H1 (cell line): Measurements from ENCODE around the gene KYNU. TPM values are rescaled to one million over a fixed set of nuclear protein-coding genes. Genes with fewer than 3 reads are reported as not detected.

Source experiments
- CTCF ChIA-PET: fragments of 300-600 bp; sonication (Branson Sonifier 250); formaldehyde crosslinking; loops from one replicate; lab custom pipeline; 2021; ENCODE audit not compliant: partially characterized antibody; lab: Charles Lee
- POLR2A ChIA-PET: fragments of 300-600 bp; sonication (Branson Sonifier 250); formaldehyde crosslinking; loops from one replicate; lab custom pipeline; 2021; ENCODE audit warnings: inconsistent platforms; ENCODE audit not compliant: partially characterized antibody; lab: Charles Lee
- DNase-seq, 2 experiments: peaks; one replicate each; pipeline versions ENCODE4 v3.0.0 to v3.0.0-alpha.2; 2010 to 2022; ENCODE audit warnings: low spot score in 2 of 2, low read depth in 1 of 2, mixed read lengths in 1 of 2
- FAIRE-seq: peaks from 2 replicates; lab custom pipeline; 2011; peaks lifted over from hg19 to GRCh38; lab: Jason Lieb, UNC
- H2AFZ ChIP-seq: 2 replicates; pipeline ENCODE4 v1.8.1; 2012; ENCODE audit warnings: low read length, inconsistent platforms
- H2AK5ac ChIP-seq: 2 replicates; pipeline ENCODE4 v1.6.1; 2013; ENCODE audit warnings: low read depth, low read length
- H2BK120ac ChIP-seq: replicated peaks from 2 replicates; pipeline ENCODE3; 2013; ENCODE audit warnings: low read depth, low read length, inconsistent platforms
- H2BK12ac ChIP-seq: 2 replicates; pipeline ENCODE4 v1.6.1; 2013; ENCODE audit warnings: low read depth, low read length
- H2BK15ac ChIP-seq: 2 replicates; pipeline ENCODE4 v1.6.1; 2013; ENCODE audit warnings: low read length
- H2BK20ac ChIP-seq: 2 replicates; pipeline ENCODE4 v1.6.1; 2013; ENCODE audit warnings: low read length
- H2BK5ac ChIP-seq: 2 replicates; pipeline ENCODE4 v1.6.1; 2013; ENCODE audit warnings: low read depth, low read length
- H3K14ac ChIP-seq: 2 replicates; pipeline ENCODE4 v1.6.1; 2013; ENCODE audit warnings: inconsistent platforms; ENCODE audit not compliant: insufficient read length
- H3K18ac ChIP-seq: 2 replicates; pipeline ENCODE4 v1.6.1; 2013; ENCODE audit warnings: low read length; ENCODE audit errors: extremely low read depth
- H3K23ac ChIP-seq: 2 replicates; pipeline ENCODE4 v1.6.1; 2013; ENCODE audit warnings: inconsistent platforms; ENCODE audit not compliant: insufficient read length
- H3K23me2 ChIP-seq: 2 replicates; pipeline ENCODE4 v1.6.1; 2013; ENCODE audit warnings: low read depth, low read length
- H3K27ac ChIP-seq: 2 replicates; pipeline ENCODE4 v1.6.1; 2011; ENCODE audit warnings: low read depth, low read length, inconsistent platforms
- H3K27me3 ChIP-seq, 4 experiments: replicated peaks in 1 of 4; 1 replicate in 1 of 4; 2 replicates in 3 of 4; pipeline versions ENCODE4 v1.6.1 to v1.8.1; 2011 to 2013; ENCODE audit warnings: low read length in 3 of 4, mild to moderate bottlenecking in 3 of 4, inconsistent platforms in 2 of 4, mixed read lengths in 2 of 4, moderate library complexity in 1 of 4; ENCODE audit not compliant: control insufficient read depth in 3 of 4, insufficient read depth in 3 of 4; ENCODE audit errors: extremely low read depth in 1 of 4
- H3K36me3 ChIP-seq, 4 experiments: 2 replicates each; pipeline versions ENCODE4 v1.6.1 to v1.8.1; 2011 to 2013; ENCODE audit warnings: mild to moderate bottlenecking in 4 of 4, low read length in 3 of 4, moderate library complexity in 2 of 4, control low read depth in 1 of 4, inconsistent platforms in 1 of 4; ENCODE audit not compliant: insufficient read depth in 4 of 4, control insufficient read depth in 2 of 4
- H3K4ac ChIP-seq: replicated peaks from 2 replicates; pipeline ENCODE3; 2013; ENCODE audit warnings: low read length, low read depth, mixed read lengths, inconsistent platforms; ENCODE audit not compliant: insufficient read length
- H3K4me1 ChIP-seq, 4 experiments: replicated peaks in 1 of 4; 1 replicate in 1 of 4; 2 replicates in 3 of 4; pipeline versions ENCODE4 v1.6.1 to v1.8.1; 2011 to 2013; ENCODE audit warnings: low read length in 3 of 4, inconsistent platforms in 2 of 4, mixed read lengths in 1 of 4; ENCODE audit not compliant: insufficient read depth in 4 of 4, control insufficient read depth in 3 of 4
- H3K4me2 ChIP-seq, 2 experiments: 2 replicates each; pipeline versions ENCODE4 v1.6.1 to v1.8.1; 2011 to 2013; ENCODE audit warnings: low read depth in 2 of 2, low read length in 2 of 2, control low read depth in 1 of 2, inconsistent platforms in 1 of 2, mild to moderate bottlenecking in 1 of 2; ENCODE audit not compliant: insufficient read depth in 1 of 2
- H3K4me3 ChIP-seq, 4 experiments: fragments of 200-600, 300-600 bp in 1 of 4; sonication (generic), shearing (Covaris generic), sonication (Bioruptor Twin) in 1 of 4; 2 replicates each; pipeline versions ENCODE4 v1.5.1 to v1.8.1; 2011 to 2016; ENCODE audit warnings: low read length in 4 of 4, low read depth in 3 of 4, control low read depth in 2 of 4, inconsistent platforms in 2 of 4, mild to moderate bottlenecking in 2 of 4, mixed read lengths in 1 of 4, moderate library complexity in 1 of 4; ENCODE audit not compliant: insufficient read depth in 2 of 4; ENCODE audit errors: extremely low read depth in 1 of 4
- H3K56ac ChIP-seq: replicated peaks from 2 replicates; pipeline ENCODE3; 2013; ENCODE audit warnings: low read depth, mild to moderate bottlenecking, mixed read lengths, low read length, inconsistent platforms; ENCODE audit not compliant: insufficient read length
- H3K79me1 ChIP-seq: 2 replicates; pipeline ENCODE4 v1.6.1; 2013; ENCODE audit warnings: low read depth, low read length, control low read depth
- H3K79me2 ChIP-seq, 2 experiments: 2 replicates each; pipeline versions ENCODE4 v1.6.1 to v1.8.1; 2012 to 2013; ENCODE audit warnings: low read length in 2 of 2, mild to moderate bottlenecking in 2 of 2, inconsistent platforms in 1 of 2; ENCODE audit not compliant: insufficient read depth in 2 of 2, control insufficient read depth in 1 of 2
- H3K9ac ChIP-seq, 4 experiments: replicated peaks in 1 of 4; 1 replicate in 1 of 4; 2 replicates in 3 of 4; pipeline versions ENCODE4 v1.6.1 to v1.8.1; 2011 to 2013; ENCODE audit warnings: low read depth in 3 of 4, low read length in 3 of 4, control low read depth in 2 of 4, mild to moderate bottlenecking in 2 of 4, moderate library complexity in 2 of 4, inconsistent platforms in 1 of 4; ENCODE audit errors: extremely low read depth in 1 of 4
- H3K9me3 ChIP-seq, 2 experiments: 2 replicates each; pipeline versions ENCODE4 v1.6.1 to v1.8.1; 2012 to 2013; ENCODE audit warnings: mild to moderate bottlenecking in 2 of 2, moderate library complexity in 2 of 2, control low read depth in 1 of 2, inconsistent platforms in 1 of 2, low read depth in 1 of 2, low read length in 1 of 2, mixed read lengths in 1 of 2; ENCODE audit not compliant: insufficient read depth in 2 of 2
- H4K20me1 ChIP-seq, 2 experiments: replicated peaks in 1 of 2; 2 replicates each; pipeline versions ENCODE3 to v1.8.1; 2011 to 2013; ENCODE audit warnings: inconsistent platforms in 2 of 2, low read length in 2 of 2, mild to moderate bottlenecking in 1 of 2; ENCODE audit not compliant: insufficient read depth in 2 of 2, control insufficient read depth in 1 of 2
- H4K5ac ChIP-seq: 2 replicates; pipeline ENCODE4 v1.6.1; 2013; ENCODE audit warnings: low read length, low read depth, mixed read lengths, inconsistent platforms; ENCODE audit not compliant: insufficient read length
- H4K8ac ChIP-seq: 2 replicates; pipeline ENCODE4 v1.8.0; 2013; ENCODE audit warnings: mild to moderate bottlenecking, moderate library complexity, low read length, inconsistent platforms; ENCODE audit not compliant: insufficient read depth; ENCODE audit errors: extremely low read depth
- H4K91ac ChIP-seq: replicated peaks from 2 replicates; pipeline ENCODE3; 2013; ENCODE audit warnings: low read length, mixed read lengths, inconsistent platforms; ENCODE audit not compliant: insufficient read length
- CEBPB ChIP-seq: IDR thresholded peaks from 2 replicates; pipeline ENCODE4 v1.6.1; 2012; ENCODE audit warnings: low read depth, low read length
- CTCF ChIP-seq, 3 experiments: IDR thresholded peaks; 1 replicate in 2 of 3; 2 replicates in 1 of 3; pipeline versions ENCODE4 v1.5.1 to v1.6.1; 2011; ENCODE audit warnings: low read length in 3 of 3, mild to moderate bottlenecking in 3 of 3, inconsistent platforms in 2 of 3, low read depth in 1 of 3, moderate library complexity in 1 of 3; ENCODE audit not compliant: insufficient read depth in 1 of 3; ENCODE audit errors: control extremely low read depth in 1 of 3
- JUND ChIP-seq: IDR thresholded peaks from 2 replicates; pipeline ENCODE4 v1.6.1; 2011; ENCODE audit warnings: mild to moderate bottlenecking, improper control_type of control experiment, low read length
- PHF8 ChIP-seq: fragments of 200-600 bp; sonication (generic); conservative IDR thresholded peaks from 2 replicates; pipeline ENCODE4 v1.7.1; 2012; ENCODE audit warnings: low read depth, mild to moderate bottlenecking, inconsistent platforms, low read length, moderate library complexity
- TBP ChIP-seq: IDR thresholded peaks from 2 replicates; pipeline ENCODE4 v1.6.1; 2011; ENCODE audit warnings: low read depth, low read length, improper control_type of control experiment
- TCF12 ChIP-seq: IDR thresholded peaks from 2 replicates; pipeline ENCODE4 v1.6.1; 2011; ENCODE audit warnings: low read depth, mild to moderate bottlenecking, low read length
- polyA plus RNA-seq, 7 experiments: library from polyadenylated mRNA; depleted of rRNA in 3 of 7; stranded (reverse) in 5 of 7; unstranded in 2 of 7; fragments of >200 nt in 5 of 7; fragments of 200-250 nt in 2 of 7; gene quantifications; 1 replicate in 5 of 7; 2 replicates in 1 of 7; 4 replicates in 1 of 7; pipeline versions ENCODE4 v1.2.1 to v1.2.3, GENCODE V29; 2011 to 2013; ENCODE audit warnings: missing spikeins in 2 of 7, mixed read lengths in 2 of 7
- total RNA-seq: library from RNA; stranded (reverse); fragmentation: NEBNext Ultra II Directional; extraction: Animal tissue kit (Norgen Biotek cat#: 25700); gene quantifications from 2 replicates; pipeline ENCODE4 v1.2.1, GENCODE V29; 2021

Gene KYNU
- total and polyA plus RNA-seq, 2 of the 8 experiments (the other 6 are each of a cell fraction or from before 2014, with no cell fraction given) = 0.09 to 0.13 TPM

GRCh38 chr2:142885543-142885942, 8.1 kb downstream of the KYNU start:
- no peaks in the 10 kb centered on the region for H3K79me1 ChIP-seq
- no peak overlapping the region for H2AFZ ChIP-seq
- no peaks in the 10 kb centered on the region for H3K79me2 ChIP-seq
- H2BK15ac ChIP-seq = no peak overlapping the region
- H3K4me1 ChIP-seq = peaks cover 0 to 4% (median 0%) of the 10 kb centered on the region in 4 experiments; a peak in 1 of 7 replicates
- H2BK12ac ChIP-seq = no peak overlapping the region
- no peak for DNase-seq
- no peak overlapping the region for H2BK20ac ChIP-seq
- H4K8ac ChIP-seq = no peak overlapping the region
- no peak overlapping the region for H3K18ac ChIP-seq
- H2AK5ac ChIP-seq = no peak overlapping the region
- H3K36me3 ChIP-seq = no peaks in the 10 kb centered on the region
- TF ChIP-seq TCF12 = no peak
- no peak for TF ChIP-seq CTCF (IDR thresholded peaks at IDR 0.05; ENCODE audit: control extremely low read depth in 1 of 3, insufficient read depth in 1 of 3, low read depth in 1 of 3, low read length in 3 of 3)
- TF ChIP-seq PHF8 = no peak
- TF ChIP-seq TBP = no peak
- no peak for TF ChIP-seq JUND
- TF ChIP-seq CEBPB = no peak
- TF ChIP-seq, all 59 proteins: peak for 0
- Histone ChIP-seq H3K4me3 (no peak overlapping the region), H3K23ac (no peak overlapping the region), H3K4ac (no peak overlapping the region), H3K56ac (no peak overlapping the region), H3K27me3 (no peaks in the 10 kb centered on the region), H3K4me2 (no peak overlapping the region), H2BK120ac (no peak overlapping the region), H3K9me3 (no peaks in the 10 kb centered on the region; a peak in 1 of 4 replicates), H4K91ac (no peak overlapping the region), H3K27ac (no peak overlapping the region), H3K14ac (no peak overlapping the region), H4K20me1 (no peaks in the 10 kb centered on the region), H3K9ac (no peak overlapping the region), H2BK5ac (no peak overlapping the region), H3K23me2 (no peaks in the 10 kb centered on the region; the same call in 1 of the 2 replicates), H4K5ac (no peak overlapping the region)
- CTCF ChIA-PET = no interaction called here
- no peak for FAIRE-seq
- POLR2A ChIA-PET = no interaction called here
